ENCODE measurements around the gene SEC16B. TPM values are rescaled to one million over a fixed set of nuclear protein-coding genes. Genes with fewer than 3 reads are reported as not detected.
"Not testable (repeated sequence)": the region's sequence is repeated elsewhere in the genome, so short reads cannot be mapped to it uniquely, and the experiment has no call there.

Gene SEC16B
- total RNA-seq, 2 donors from 2014 or later, result not detected

GRCh38 chr1:177986281-177986680 lies 16.4 kb upstream of the SEC16B start:
- not testable (repeated sequence) for H3K36me3 Mint-ChIP-seq (ENCODE audit: low read depth); H3K27me3 Mint-ChIP-seq; H3K4me1 Mint-ChIP-seq; H3K4me3 Mint-ChIP-seq; ATAC-seq; H3K27ac Mint-ChIP-seq; H3K9me3 ChIP-seq (ENCODE audit: control insufficient read depth, low read length, poor library complexity, severe bottlenecking); DNase-seq

GRCh38 chr1:177984761-177985160 lies 14.9 kb upstream of the SEC16B start:
- DNase-seq, result no peak
- H3K9me3 ChIP-seq (ENCODE audit: control insufficient read depth, low read length, poor library complexity, severe bottlenecking), result no peaks in the 10 kb centered on the region
- no peak for ATAC-seq
- Mint-ChIP-seq H3K27ac (no peak overlapping the region), H3K4me3 (no peak overlapping the region), H3K36me3 (ENCODE audit: low read depth) (no peaks in the 10 kb centered on the region), H3K27me3 (no peaks in the 10 kb centered on the region), H3K4me1 (no peaks in the 10 kb centered on the region)

- Mint-ChIP-seq H3K36me3 (ENCODE audit: low read depth) (no peaks in the 10 kb centered on the region), H3K27ac (no peak overlapping the region), H3K4me1 (no peaks in the 10 kb centered on the region), H3K4me3 (no peak overlapping the region), H3K27me3 (no peaks in the 10 kb centered on the region)
- DNase-seq, result no peak
- ATAC-seq, result no peak
- H3K9me3 ChIP-seq (ENCODE audit: control insufficient read depth, low read length, poor library complexity, severe bottlenecking), result no peaks in the 10 kb centered on the region
Measured at GRCh38 chr1:177984136-177984525, 14.3 kb upstream of the SEC16B start.

- H3K36me3 Mint-ChIP-seq (ENCODE audit: low read depth), result no peaks in the 10 kb centered on the region
- no peaks in the 10 kb centered on the region for H3K4me1 Mint-ChIP-seq
- no peak overlapping the region for H3K27ac Mint-ChIP-seq
- no peaks in the 10 kb centered on the region for H3K27me3 Mint-ChIP-seq
- H3K9me3 ChIP-seq (ENCODE audit: control insufficient read depth, low read length, poor library complexity, severe bottlenecking), result no peaks in the 10 kb centered on the region
- no peak overlapping the region for H3K4me3 Mint-ChIP-seq
- ATAC-seq (no peak), DNase-seq (no peak)
Measured at GRCh38 chr1:177983482-177984135, 13.8 kb upstream of the SEC16B start.

- ATAC-seq, result no peak
- H3K36me3 Mint-ChIP-seq (ENCODE audit: low read depth), result no peaks in the 10 kb centered on the region
- no peak overlapping the region for H3K4me3 Mint-ChIP-seq
- H3K9me3 ChIP-seq (ENCODE audit: control insufficient read depth, low read length, poor library complexity, severe bottlenecking), result no peaks in the 10 kb centered on the region
- H3K4me1 Mint-ChIP-seq, result no peaks in the 10 kb centered on the region
- no peak for DNase-seq
- no peak overlapping the region for H3K27ac Mint-ChIP-seq
- no peaks in the 10 kb centered on the region for H3K27me3 Mint-ChIP-seq
Measured at GRCh38 chr1:177983077-177983476, 13.2 kb upstream of the SEC16B start.

GRCh38 chr1:177981200-177981599 lies 11.3 kb upstream of the SEC16B start:
- Mint-ChIP-seq H3K4me3 (no peak overlapping the region), H3K27ac (no peak overlapping the region), H3K4me1 (no peaks in the 10 kb centered on the region), H3K36me3 (ENCODE audit: low read depth) (no peaks in the 10 kb centered on the region), H3K27me3 (no peaks in the 10 kb centered on the region)
- H3K9me3 ChIP-seq (ENCODE audit: control insufficient read depth, low read length, poor library complexity, severe bottlenecking), result no peaks in the 10 kb centered on the region
- DNase-seq, result no peak
- ATAC-seq, result no peak

- H3K36me3 Mint-ChIP-seq (ENCODE audit: low read depth), result no peaks in the 10 kb centered on the region
- H3K9me3 ChIP-seq (ENCODE audit: control insufficient read depth, low read length, poor library complexity, severe bottlenecking), result no peaks in the 10 kb centered on the region
- no peak for DNase-seq
- no peak overlapping the region for H3K4me3 Mint-ChIP-seq
- ATAC-seq, result no peak
- no peak overlapping the region for H3K27ac Mint-ChIP-seq
- H3K4me1 Mint-ChIP-seq, result no peaks in the 10 kb centered on the region
- H3K27me3 Mint-ChIP-seq, result no peaks in the 10 kb centered on the region
Measured at GRCh38 chr1:177979272-177979671, 9.4 kb upstream of the SEC16B start.

- Mint-ChIP-seq H3K27me3 (no peaks in the 10 kb centered on the region), H3K36me3 (ENCODE audit: low read depth) (no peaks in the 10 kb centered on the region), H3K4me3 (no peak overlapping the region), H3K27ac (no peak overlapping the region), H3K4me1 (no peaks in the 10 kb centered on the region)
- no peaks in the 10 kb centered on the region for H3K9me3 ChIP-seq (ENCODE audit: control insufficient read depth, low read length, poor library complexity, severe bottlenecking)
- no peak for DNase-seq
- no peak for ATAC-seq
Measured at GRCh38 chr1:177978530-177978929, 8.7 kb upstream of the SEC16B start.

GRCh38 chr1:177977141-177977540 lies 7.3 kb upstream of the SEC16B start:
- DNase-seq (no peak), ATAC-seq (no peak)
- H3K36me3 Mint-ChIP-seq (ENCODE audit: low read depth), result no peaks in the 10 kb centered on the region
- no peaks in the 10 kb centered on the region for H3K4me1 Mint-ChIP-seq
- H3K27ac Mint-ChIP-seq, result no peak overlapping the region
- no peak overlapping the region for H3K4me3 Mint-ChIP-seq
- no peaks in the 10 kb centered on the region for H3K27me3 Mint-ChIP-seq
- no peaks in the 10 kb centered on the region for H3K9me3 ChIP-seq (ENCODE audit: control insufficient read depth, low read length, poor library complexity, severe bottlenecking)

- H3K4me1 Mint-ChIP-seq, result no peaks in the 10 kb centered on the region
- H3K9me3 ChIP-seq (ENCODE audit: control insufficient read depth, low read length, poor library complexity, severe bottlenecking), result no peaks in the 10 kb centered on the region
- ATAC-seq, result no peak
- no peak overlapping the region for H3K27ac Mint-ChIP-seq
- H3K4me3 Mint-ChIP-seq, result no peak overlapping the region
- H3K27me3 Mint-ChIP-seq, result no peaks in the 10 kb centered on the region
- H3K36me3 Mint-ChIP-seq (ENCODE audit: low read depth), result no peaks in the 10 kb centered on the region
- no peak for DNase-seq
Measured at GRCh38 chr1:177976596-177976995, 6.7 kb upstream of the SEC16B start.

GRCh38 chr1:177975588-177976495 lies 6.0 kb upstream of the SEC16B start:
- no peak for ATAC-seq
- H3K9me3 ChIP-seq (ENCODE audit: control insufficient read depth, low read length, poor library complexity, severe bottlenecking), result no peaks in the 10 kb centered on the region
- no peak overlapping the region for H3K4me3 Mint-ChIP-seq
- no peak overlapping the region for H3K27ac Mint-ChIP-seq
- H3K4me1 Mint-ChIP-seq, result no peaks in the 10 kb centered on the region
- no peaks in the 10 kb centered on the region for H3K36me3 Mint-ChIP-seq (ENCODE audit: low read depth)
- DNase-seq, result no peak
- H3K27me3 Mint-ChIP-seq, result no peaks in the 10 kb centered on the region

GRCh38 chr1:177973585-177973984 lies 3.7 kb upstream of the SEC16B start:
- H3K4me1 Mint-ChIP-seq, result no peaks in the 10 kb centered on the region
- no peak for DNase-seq
- no peaks in the 10 kb centered on the region for H3K36me3 Mint-ChIP-seq (ENCODE audit: low read depth)
- H3K9me3 ChIP-seq (ENCODE audit: control insufficient read depth, low read length, poor library complexity, severe bottlenecking), result no peaks in the 10 kb centered on the region
- no peaks in the 10 kb centered on the region for H3K27me3 Mint-ChIP-seq
- H3K4me3 Mint-ChIP-seq, result no peak overlapping the region
- no peak overlapping the region for H3K27ac Mint-ChIP-seq
- no peak for ATAC-seq

- no peaks in the 10 kb centered on the region for H3K36me3 Mint-ChIP-seq (ENCODE audit: low read depth)
- no peaks in the 10 kb centered on the region for H3K9me3 ChIP-seq (ENCODE audit: control insufficient read depth, low read length, poor library complexity, severe bottlenecking)
- ATAC-seq, result no peak
Measured at GRCh38 chr1:177969109-177969508, 749 bp downstream of the SEC16B start.

GRCh38 chr1:177966199-177966598 lies 3.7 kb downstream of the SEC16B start:
- Mint-ChIP-seq H3K4me1 (no peaks in the 10 kb centered on the region), H3K4me3 (no peak overlapping the region), H3K36me3 (ENCODE audit: low read depth) (no peaks in the 10 kb centered on the region), H3K27ac (no peak overlapping the region), H3K27me3 (no peaks in the 10 kb centered on the region)
- ATAC-seq, result no peak
- DNase-seq, result no peak
- no peaks in the 10 kb centered on the region for H3K9me3 ChIP-seq (ENCODE audit: control insufficient read depth, low read length, poor library complexity, severe bottlenecking)

More at GRCh38 chr1:177969109-177969508, 749 bp downstream of the SEC16B start:
- Mint-ChIP-seq H3K27ac (no peak overlapping the region), H3K27me3 (no peaks in the 10 kb centered on the region), H3K4me1 (no peaks in the 10 kb centered on the region), H3K4me3 (no peak overlapping the region)
- DNase-seq, result no peak

Data from T-helper 17 cell (primary cell).